Lung microvascular endothelial cell (primary cell): ENCODE data around the gene RSBN1L. TPM values are rescaled to one million over a fixed set of nuclear protein-coding genes. Genes with fewer than 3 reads are reported as not detected.
"Not testable (repeated sequence)": the region's sequence is repeated elsewhere in the genome, so short reads cannot be mapped to it uniquely, and the experiment has no call there.

Source experiments
- DNase-seq, 2 donors: peaks; one replicate each; pipeline versions ENCODE4 v3.0.0 to v3.0.0-alpha.2; 2010; ENCODE audit warnings: low read depth in 2 of 2
- total RNA-seq: library from RNA; depleted of rRNA; stranded (reverse); fragments of >200 nt; gene quantifications from 2 replicates; pipeline ENCODE4 v1.2.1, GENCODE V29; 2014

RSBN1L gene
- total RNA-seq, 1 donor from 2014 or later = 10.3 TPM

- no peak for DNase-seq
Measured at GRCh38 chr7:77687100-77687746, 9.0 kb upstream of the RSBN1L start.

- no peak for DNase-seq
Measured at GRCh38 chr7:77687747-77688144, 8.5 kb upstream of the RSBN1L start.

DNA sequence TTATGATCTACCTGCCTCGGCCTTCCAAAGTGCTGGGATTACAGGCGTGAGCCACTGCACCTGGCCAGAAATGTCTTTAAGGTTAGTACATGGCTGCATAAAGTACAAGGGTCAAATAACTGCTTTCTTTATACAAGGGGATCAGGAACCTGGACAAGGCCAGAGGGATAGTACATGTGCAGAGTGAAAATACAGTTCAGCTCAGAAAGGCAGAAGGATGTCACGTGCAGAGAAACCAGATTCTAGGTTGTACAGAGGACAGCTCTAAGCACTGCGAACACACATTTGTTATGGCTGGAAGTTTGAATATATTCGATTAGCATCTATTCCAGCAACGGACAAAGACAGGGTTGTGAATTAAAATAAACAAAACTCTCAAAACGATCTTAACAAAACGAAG is 6.0 kb upstream of the RSBN1L start:
- DNase-seq = no peak

DNA sequence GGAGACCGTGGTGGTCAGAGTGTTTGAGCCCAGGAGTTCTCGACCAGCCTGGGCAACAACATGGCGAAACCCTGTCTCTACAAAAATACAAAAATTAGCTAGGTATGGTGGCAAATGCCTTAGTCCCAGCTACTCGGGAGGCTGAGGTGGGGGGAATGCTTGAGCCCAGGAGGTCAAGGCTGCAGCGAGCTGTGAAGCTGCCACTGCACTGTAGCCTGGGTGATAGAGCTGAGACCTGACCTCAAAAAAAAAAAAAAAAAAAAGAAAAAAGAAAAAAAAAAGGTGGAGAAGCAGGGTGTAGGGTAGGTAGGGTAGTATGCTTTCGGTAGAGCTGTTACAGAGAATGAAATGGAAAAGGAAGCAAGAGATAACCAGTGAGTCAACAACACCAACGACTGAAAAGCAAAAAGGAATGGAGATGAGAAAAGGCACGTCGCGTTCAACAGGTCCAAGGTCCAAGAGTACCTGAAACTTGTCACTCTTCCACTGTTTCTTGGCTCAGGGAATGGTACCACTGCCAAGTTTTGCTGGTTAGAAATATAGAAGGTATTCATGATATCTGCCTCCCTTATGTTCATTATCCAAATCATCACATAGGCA is 4.3 kb upstream of the RSBN1L start:
- DNase-seq = no peak

DNA sequence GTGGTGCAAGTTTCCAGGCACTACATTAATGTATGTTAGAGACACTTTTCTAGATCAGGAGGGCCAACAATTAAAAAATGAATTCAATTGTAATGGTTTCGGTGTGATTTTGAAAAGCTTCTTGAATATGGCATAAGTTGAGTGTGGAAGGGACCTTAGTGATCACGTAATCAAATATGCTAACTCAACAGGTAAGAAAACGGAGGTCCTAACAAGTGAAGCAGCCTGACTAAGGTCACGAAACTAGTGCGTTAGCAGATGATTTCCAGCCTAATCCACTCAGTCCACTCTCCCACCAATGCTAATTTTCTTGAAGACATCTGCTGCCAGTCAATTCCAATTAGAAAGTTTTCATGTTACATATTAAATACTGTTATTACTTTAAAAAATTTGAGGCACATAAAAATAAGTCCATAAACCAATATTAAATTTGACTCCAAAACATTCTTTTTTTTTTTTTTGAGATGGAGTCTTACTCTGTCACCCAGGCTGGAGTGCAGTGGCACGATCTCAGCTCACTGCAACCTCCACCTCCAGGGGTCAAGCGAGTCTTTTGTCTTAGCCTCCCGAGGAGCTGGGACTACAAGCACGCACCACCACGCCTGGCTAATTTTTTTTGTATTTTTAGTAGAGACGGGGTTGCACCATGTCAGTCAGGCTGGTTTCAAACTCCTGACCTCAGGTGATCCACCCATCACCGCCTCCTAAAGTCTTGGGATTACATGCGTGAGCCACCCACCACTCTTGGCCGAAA is 2.3 kb upstream of the RSBN1L start:
- no peak for DNase-seq

DNA sequence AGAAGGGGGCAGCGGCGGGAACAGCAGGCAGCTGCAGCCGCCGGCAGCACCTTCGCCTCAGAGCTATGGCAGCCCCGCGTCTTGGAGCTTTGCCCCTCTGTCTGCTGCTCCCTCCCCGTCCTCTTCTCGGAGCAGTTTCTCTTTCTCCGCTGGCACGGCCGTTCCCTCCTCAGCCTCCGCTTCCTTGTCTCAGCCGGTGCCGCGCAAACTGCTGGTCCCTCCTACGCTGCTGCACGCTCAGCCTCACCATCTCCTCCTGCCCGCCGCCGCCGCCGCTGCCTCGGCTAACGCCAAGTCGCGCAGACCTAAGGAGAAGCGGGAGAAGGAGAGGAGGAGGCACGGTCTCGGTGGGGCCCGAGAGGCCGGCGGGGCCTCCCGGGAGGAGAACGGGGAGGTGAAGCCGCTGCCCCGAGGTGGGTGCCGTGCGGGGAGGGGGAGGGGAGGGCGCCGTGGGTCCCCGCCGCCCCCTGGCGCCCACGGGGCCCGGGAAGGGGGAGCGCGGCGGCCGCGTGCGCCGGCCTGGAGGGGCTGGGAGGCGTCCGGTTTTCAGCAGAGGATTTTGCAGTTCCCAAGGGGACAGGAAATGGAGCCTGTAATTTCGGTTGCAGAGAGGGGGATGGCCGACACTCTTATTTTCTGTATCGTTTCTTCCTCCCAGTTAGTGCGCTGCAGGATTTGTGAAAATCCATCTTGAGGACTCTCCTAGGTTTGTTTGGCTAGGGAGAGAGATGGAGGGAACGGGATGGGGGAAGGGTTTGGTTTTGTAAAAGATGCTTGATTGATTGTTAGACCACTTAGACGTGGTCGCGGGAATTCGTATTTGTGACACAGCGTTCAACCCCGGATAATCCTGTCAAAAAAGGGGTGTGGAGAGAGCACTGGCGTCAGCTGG is 630 bp downstream of the RSBN1L start:
- peak; percentile 49 to 63 for DNase-seq

GRCh38 chr7:77697535-77697831 is 1.2 kb downstream of the RSBN1L start:
- no peak for DNase-seq

DNA sequence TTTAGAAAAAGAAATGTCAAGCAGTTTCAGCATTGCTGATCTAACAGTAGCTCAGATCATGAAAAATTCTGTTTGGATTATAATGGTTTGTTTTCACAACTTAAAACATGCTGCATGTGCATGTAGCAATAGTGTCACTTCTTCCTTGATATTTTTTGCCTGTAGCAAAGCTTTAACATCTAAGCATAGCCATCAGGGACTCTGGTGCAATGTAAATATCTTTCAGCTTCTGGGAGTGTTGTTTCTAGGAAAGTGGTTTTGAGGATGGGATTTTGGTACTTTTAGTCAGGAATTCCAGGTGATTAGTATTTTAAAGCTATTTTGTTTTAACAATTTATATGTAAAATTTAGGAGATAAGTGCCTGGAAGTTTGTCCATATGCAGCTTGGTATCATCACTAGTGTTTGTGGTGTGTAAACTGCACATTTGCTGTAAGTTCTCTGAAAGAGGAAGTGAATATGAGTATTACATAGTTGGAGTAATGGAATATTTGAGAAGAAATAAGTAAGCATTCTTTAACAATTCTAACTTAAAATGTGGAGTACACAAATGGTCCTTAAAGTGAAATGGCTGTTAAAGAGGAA is 1.9 kb downstream of the RSBN1L start:
- no peak for DNase-seq

DNA sequence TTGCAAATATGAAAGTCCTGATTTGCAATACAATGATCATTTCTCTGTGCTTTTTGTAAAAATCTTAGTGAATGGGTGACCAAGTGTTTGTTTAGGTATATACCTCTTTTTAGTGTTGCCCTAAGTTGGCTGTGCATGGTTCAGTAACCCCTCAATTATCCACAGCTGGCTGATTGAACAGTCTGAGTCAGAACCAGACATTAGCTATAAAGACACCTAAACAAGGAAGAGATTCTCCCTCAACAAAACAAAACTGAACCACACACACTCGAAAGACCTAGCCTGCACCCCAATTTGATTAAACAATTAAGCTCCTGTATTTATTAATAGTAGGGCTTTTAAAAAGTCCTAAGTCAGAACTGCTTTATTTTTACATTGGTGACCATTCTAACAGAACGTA is 2.8 kb downstream of the RSBN1L start:
- DNase-seq = peak in 1 of 2 donors; percentile 12

DNA sequence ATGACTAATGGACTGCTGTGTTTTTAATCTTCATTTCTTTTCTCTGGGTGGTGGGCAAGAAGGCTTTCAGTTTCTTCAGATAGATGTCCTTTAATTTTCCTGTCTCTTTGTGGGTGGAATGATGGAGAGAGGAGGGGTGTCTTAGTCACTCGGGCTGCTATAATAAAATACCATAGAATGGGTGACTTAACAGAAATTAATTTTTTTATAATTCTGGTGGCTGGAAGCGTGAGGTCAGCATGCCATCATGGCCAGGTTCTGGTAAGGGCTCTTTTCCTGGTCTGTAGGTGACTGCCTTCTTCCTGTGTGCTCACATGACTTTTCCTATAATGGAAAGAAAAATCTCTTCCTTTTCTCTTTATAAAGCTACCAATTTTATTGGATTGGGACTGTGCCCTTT is 6.3 kb downstream of the RSBN1L start:
- DNase-seq = no peak

DNA sequence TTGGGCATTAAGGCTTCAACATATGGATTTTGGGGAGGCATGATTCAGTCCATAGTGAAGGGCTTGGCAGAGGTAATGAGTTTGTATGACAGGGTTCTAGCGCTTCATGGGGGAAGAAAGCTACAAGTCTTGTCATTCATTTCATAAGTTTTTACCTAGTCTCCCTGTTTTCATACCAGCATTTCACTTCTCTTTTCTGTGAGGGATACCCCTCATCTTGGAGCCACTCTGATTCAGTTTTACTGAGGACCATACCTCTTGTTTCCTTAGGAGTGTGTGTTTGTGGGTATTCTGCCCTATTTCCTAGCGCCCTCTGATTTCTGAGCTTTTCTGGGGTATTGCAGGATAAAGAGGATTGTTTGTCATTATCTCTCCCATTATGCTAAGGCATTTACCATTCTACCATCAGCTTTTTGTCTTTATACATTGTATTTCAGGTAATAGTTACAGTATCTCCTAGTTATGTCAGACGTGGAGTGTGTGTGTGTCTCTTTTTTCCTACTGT is 6.8 kb downstream of the RSBN1L start:
- no peak for DNase-seq

GRCh38 chr7:77703669-77704068 is 7.4 kb downstream of the RSBN1L start:
- DNase-seq = not testable (repeated sequence)

DNA sequence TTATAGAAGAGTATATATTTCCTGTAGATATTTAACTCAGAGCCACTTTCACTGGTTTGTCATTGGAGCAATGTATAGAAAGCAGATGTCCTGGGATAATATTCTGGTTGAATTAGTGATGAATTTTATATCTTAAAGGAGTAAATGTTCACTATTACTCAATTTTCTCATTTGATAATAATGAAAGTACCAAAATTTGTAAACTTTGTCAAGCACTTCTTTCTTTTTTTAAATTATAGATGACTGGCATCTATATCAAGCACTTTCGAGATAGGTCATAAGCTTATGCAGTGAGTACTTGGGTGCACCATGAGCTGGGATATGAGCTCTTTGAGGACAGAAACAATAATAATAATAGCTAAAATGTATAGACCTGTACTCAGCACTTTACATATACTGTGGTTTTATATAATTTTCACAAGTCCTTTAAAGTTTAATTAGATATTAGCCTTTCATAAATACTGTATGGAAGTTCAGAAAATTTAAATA is 11.3 kb downstream of the RSBN1L start:
- no peak for DNase-seq

- no peak for DNase-seq
Measured at GRCh38 chr7:77710067-77710466, 13.8 kb downstream of the RSBN1L start.

GRCh38 chr7:77710861-77711260 is 14.6 kb downstream of the RSBN1L start:
- no peak for DNase-seq

GRCh38 chr7:77714195-77714594 is 17.9 kb downstream of the RSBN1L start:
- DNase-seq = no peak

GRCh38 chr7:77714931-77715330 is 18.7 kb downstream of the RSBN1L start:
- DNase-seq = peak in 1 of 2 donors; percentile 9

DNA sequence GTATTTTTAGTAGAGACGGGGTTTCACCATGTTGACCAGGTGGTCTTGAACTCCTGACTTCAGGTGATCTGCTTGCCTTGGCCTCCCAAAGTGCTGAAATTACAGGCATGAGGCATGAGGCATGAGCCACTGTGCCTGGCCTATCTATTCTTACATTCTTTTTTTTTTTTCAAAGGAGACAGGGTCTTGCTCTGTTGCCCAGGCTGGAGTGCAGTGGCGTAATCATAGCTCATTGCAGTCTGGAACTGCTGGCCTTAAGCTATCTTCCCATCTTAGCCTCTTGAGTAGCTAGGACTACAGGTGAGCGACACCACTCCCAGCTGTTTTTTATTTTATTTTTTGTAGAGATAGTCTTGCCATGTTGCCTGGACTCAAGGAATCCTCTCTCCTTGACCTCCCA is 20.5 kb downstream of the RSBN1L start:
- DNase-seq = no peak

- not testable (repeated sequence) for DNase-seq
Measured at GRCh38 chr7:77717566-77717965, 21.3 kb downstream of the RSBN1L start.

DNA sequence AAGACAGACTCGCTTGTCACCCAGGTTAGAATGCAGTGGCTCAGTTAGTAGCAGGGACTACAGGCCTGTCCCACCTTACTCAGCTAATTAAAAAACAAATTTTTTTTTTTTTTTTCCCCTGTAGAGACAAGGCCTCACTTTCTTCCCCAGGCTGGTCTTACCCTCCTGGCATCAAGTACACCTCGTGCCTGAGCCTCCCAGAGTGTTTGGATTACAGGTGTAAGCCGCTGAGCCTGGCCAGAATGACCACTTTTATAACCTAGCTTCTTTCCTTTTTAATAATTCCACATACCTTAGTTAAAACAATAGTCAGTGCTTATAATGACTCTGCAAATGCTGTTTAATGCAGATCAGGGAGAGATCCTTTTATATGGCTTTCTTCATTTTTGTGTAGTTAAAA is 31.3 kb downstream of the RSBN1L start:
- DNase-seq = peak in 1 of 2 donors; percentile 3
